Measurements from ENCODE around the gene CA5A.
"Not testable (repeated sequence)": the region's sequence is repeated elsewhere in the genome, so short reads cannot be mapped to it uniquely, and the experiment has no call there.

DNA sequence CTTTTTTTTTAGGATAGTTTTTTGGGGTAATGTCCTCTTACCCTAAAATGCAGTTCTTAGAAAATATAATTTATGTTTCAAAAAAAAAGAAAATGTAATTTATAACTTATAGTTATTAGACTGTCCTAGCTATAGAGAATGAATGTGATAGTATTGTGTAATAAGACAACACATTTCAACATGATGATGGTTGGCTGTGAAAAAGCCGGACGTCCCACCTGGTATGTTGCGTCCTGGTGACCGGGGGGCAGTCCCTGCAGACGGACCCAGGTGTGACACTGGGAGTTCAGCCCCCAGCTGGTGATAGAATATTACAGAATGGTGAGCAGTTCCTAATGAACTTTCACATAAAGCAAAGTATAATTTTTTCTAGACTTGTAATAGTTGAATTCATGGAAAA is 49.2 kb upstream of the CA5A start:
- not testable (repeated sequence) for TF ChIP-seq CTCF (conservative IDR thresholded peaks at IDR 0.05; ENCODE audit: low read depth in 2 of 2); POLR2AphosphoS5 (IDR thresholded peaks at IDR 0.05; ENCODE audit: low read depth); EZH2phosphoT487 (IDR thresholded peaks at IDR 0.05; ENCODE audit: unreplicated experiment); EZH2 (IDR thresholded peaks at IDR 0.05; ENCODE audit: low read depth, unreplicated experiment)

Measured in GM23338 (cell line).